Measurements from ENCODE around the gene SPDYA.

DNA sequence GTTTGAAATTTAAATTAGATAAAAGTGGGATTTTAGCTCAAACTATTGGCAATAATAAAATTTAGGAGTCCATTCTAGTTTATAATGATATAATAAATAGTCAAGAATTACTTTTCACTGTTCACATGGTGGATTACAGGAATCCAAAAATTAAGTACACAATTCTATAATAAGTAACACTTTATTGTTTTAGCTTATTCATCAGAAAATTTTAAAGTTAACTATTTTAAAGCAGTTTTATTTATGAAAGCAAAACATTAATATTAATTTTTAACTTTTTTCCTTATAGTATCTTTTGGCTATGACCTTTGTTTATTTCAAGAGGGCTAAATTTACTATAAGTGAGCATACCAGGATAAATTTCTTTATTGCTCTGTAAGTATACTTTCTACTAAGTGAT lies 11.4 kb downstream of the SPDYA start:
- TF ChIP-seq, protein P1, sequence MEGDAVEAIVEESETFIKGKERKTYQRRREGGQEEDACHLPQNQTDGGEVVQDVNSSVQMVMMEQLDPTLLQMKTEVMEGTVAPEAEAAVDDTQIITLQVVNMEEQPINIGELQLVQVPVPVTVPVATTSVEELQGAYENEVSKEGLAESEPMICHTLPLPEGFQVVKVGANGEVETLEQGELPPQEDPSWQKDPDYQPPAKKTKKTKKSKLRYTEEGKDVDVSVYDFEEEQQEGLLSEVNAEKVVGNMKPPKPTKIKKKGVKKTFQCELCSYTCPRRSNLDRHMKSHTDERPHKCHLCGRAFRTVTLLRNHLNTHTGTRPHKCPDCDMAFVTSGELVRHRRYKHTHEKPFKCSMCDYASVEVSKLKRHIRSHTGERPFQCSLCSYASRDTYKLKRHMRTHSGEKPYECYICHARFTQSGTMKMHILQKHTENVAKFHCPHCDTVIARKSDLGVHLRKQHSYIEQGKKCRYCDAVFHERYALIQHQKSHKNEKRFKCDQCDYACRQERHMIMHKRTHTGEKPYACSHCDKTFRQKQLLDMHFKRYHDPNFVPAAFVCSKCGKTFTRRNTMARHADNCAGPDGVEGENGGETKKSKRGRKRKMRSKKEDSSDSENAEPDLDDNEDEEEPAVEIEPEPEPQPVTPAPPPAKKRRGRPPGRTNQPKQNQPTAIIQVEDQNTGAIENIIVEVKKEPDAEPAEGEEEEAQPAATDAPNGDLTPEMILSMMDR (conservative IDR thresholded peaks at IDR 0.05; ENCODE audit: low read depth, low read length): no peak
- no peak for TF ChIP-seq RFX5 (IDR thresholded peaks at IDR 0.05; ENCODE audit: low read depth, low read length)
- TF ChIP-seq POLR2A (IDR thresholded peaks at IDR 0.05; ENCODE audit: low read depth, low read length): no peak
- no peak for TF ChIP-seq NFE2L2 (IDR thresholded peaks at IDR 0.05; ENCODE audit: low read depth, low read length)
- no peak for TF ChIP-seq MAFK (IDR thresholded peaks at IDR 0.05; ENCODE audit: low read depth, low read length)
- no peak for TF ChIP-seq MAZ (IDR thresholded peaks at IDR 0.05; ENCODE audit: borderline replicate concordance, low read depth, low read length)
- no peak for TF ChIP-seq RAD21 (IDR thresholded peaks at IDR 0.05; ENCODE audit: low read length)
- no peak for TF ChIP-seq FOS (IDR thresholded peaks at IDR 0.05; ENCODE audit: low read depth, low read length)
- no peak for TF ChIP-seq RCOR1 (IDR thresholded peaks at IDR 0.05; ENCODE audit: insufficient replicate concordance, low read length)
- no peak for TF ChIP-seq CEBPB (IDR thresholded peaks at IDR 0.05; ENCODE audit: low read depth, low read length)
- TF ChIP-seq, protein P2, sequence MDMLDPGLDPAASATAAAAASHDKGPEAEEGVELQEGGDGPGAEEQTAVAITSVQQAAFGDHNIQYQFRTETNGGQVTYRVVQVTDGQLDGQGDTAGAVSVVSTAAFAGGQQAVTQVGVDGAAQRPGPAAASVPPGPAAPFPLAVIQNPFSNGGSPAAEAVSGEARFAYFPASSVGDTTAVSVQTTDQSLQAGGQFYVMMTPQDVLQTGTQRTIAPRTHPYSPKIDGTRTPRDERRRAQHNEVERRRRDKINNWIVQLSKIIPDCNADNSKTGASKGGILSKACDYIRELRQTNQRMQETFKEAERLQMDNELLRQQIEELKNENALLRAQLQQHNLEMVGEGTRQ (IDR thresholded peaks at IDR 0.05; ENCODE audit: low read depth, low read length): no peak
- TF ChIP-seq BHLHE40 (IDR thresholded peaks at IDR 0.05; ENCODE audit: low read depth, low read length): no peak
- no peak for TF ChIP-seq SMC3 (IDR thresholded peaks at IDR 0.05; ENCODE audit: low read depth, low read length)
